Fibroblast of pulmonary artery (primary cell): ENCODE data around the gene ASTE1.

Experiments used
- DNase-seq: peaks from one replicate; pipeline ENCODE4 v3.0.0-alpha.2; 2010; ENCODE audit warnings: low read depth
- H3K4me3 ChIP-seq: replicated peaks from 2 replicates; pipeline ENCODE4 v1.5.1; 2011; ENCODE audit warnings: low read depth, mild to moderate bottlenecking, control low read depth, low read length, moderate library complexity
- TF ChIP-seq, protein P1 (sequence below): IDR thresholded peaks from 2 replicates; pipeline ENCODE4 v1.5.1; 2011; ENCODE audit warnings: mild to moderate bottlenecking, control low read depth, low read length, inconsistent platforms; ENCODE audit errors: missing control alignments

The ASTE1 gene

DNA sequence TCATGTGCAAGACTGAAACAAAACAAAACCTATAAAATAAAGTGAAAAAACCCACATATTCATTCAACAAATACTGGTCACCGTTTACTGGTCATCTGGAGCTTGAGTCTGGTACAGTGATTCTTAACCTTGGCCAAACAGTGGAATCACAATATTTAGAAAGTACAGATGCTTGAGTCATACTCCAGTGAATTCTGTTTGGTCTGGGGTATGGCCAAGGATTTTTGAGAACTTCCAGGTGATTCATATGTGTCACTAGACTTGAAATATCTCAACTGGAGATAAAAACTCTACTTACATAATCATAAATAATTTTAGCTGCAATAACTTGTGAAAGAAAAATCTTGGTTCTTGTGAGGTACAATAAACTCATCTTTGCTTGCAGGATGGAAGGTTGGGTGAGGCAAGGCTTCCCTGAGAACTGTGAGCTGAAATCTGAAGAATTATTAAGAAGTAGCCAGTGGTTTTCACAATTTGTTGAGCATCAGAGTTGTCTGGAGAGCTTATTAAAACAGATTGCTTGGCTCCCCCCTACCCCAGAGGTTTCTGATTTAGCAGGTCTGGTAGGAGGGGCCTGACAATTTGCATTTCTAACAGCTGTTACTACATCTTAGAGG is 9.7 kb upstream of the ASTE1 start:
- TF ChIP-seq, protein P1, sequence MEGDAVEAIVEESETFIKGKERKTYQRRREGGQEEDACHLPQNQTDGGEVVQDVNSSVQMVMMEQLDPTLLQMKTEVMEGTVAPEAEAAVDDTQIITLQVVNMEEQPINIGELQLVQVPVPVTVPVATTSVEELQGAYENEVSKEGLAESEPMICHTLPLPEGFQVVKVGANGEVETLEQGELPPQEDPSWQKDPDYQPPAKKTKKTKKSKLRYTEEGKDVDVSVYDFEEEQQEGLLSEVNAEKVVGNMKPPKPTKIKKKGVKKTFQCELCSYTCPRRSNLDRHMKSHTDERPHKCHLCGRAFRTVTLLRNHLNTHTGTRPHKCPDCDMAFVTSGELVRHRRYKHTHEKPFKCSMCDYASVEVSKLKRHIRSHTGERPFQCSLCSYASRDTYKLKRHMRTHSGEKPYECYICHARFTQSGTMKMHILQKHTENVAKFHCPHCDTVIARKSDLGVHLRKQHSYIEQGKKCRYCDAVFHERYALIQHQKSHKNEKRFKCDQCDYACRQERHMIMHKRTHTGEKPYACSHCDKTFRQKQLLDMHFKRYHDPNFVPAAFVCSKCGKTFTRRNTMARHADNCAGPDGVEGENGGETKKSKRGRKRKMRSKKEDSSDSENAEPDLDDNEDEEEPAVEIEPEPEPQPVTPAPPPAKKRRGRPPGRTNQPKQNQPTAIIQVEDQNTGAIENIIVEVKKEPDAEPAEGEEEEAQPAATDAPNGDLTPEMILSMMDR = no peak
- H3K4me3 ChIP-seq = no peak overlapping the region
- DNase-seq = peak; percentile 77

DNA sequence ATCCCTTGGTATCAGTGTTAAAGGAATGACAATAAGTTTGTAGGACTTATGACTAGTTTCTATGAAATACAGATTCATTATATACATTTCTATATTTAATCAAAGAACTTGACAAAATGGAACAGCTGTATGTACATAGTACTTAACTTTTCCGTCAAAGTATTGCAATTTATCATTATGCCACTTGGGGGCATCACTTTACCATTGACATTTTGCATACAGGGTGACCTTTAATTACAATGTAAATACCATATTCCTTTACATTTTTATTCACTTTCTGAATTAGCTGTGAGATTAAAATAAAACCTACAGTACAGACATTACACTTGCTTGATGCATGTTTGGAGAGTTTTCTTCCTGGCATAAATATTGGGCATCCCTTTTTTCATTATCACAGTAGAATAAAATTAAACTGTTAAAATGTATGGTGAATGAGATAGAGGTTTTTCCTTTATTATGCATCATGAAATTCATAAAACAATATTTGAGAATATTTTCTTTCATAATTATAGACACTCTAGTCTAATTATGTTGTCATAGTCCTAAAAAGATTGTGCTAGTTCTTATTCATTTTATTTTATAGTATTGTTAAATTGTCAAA is 7.0 kb upstream of the ASTE1 start:
- TF ChIP-seq, protein P1 = peak; percentile 67
- H3K4me3 ChIP-seq = no peak overlapping the region
- DNase-seq = peak; percentile 75

DNA sequence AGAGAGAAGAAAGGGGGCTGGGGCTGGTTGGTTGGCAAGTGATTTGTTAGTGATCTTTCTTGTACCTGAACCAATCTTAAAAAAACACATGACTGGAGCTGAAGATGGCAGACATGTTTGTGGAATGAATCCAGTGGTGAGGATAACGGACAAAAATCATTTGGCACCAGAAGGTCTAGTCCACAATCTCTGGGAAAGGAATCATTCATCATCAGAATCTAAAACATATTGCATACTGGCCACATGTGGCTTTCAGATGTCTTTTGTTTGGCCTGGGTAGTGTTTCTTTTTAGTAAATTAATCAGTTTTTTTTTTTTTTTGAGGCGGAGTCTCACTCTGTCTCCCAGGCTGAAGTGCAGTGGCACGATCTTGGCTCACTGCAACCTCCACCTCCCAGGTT is 5.0 kb upstream of the ASTE1 start:
- no peak overlapping the region for H3K4me3 ChIP-seq
- TF ChIP-seq, protein P1 = no peak
- no peak for DNase-seq

DNA sequence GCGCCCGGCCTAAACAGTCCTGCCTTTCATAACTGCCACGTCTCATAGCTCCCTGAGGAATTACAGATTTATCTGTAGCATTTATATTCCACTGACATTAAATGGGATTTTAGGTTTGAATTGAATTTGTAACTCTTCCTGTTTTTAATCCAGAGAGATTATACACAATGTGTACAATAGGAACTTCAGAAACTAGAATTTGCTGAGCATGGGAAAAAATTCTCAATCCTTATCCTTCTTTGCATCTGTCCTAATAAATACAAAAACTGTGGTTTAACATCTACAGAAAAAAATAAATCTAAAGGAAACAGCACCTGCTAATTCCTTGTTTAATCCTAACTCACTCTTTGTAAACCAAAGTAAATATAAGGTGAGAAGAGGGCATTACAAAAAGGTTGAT is 2.2 kb upstream of the ASTE1 start:
- TF ChIP-seq, protein P1 = no peak
- no peak for DNase-seq
- no peak overlapping the region for H3K4me3 ChIP-seq

DNA sequence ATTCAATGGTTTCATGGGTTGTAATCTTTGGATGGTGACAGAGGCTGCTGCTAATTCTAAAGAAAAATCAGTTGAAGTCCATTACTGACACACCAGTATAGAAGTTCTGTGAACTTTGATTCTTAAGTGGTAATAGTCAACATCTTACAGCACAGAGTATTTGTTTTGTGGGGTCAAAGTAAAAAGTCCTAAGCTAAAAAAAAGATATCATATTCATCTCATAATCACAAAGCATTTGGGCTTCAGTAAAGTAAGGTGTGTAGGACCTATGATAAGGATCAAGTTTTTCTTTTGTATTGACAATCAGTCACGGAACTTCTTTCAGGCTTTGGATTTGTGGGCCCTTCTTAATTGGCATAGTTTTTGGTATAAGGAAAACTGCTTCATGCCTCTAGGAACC is 1.1 kb downstream of the ASTE1 start:
- no peak for DNase-seq
- TF ChIP-seq, protein P1 = no peak
- peak overlapping the region; percentile 83 for H3K4me3 ChIP-seq

DNA sequence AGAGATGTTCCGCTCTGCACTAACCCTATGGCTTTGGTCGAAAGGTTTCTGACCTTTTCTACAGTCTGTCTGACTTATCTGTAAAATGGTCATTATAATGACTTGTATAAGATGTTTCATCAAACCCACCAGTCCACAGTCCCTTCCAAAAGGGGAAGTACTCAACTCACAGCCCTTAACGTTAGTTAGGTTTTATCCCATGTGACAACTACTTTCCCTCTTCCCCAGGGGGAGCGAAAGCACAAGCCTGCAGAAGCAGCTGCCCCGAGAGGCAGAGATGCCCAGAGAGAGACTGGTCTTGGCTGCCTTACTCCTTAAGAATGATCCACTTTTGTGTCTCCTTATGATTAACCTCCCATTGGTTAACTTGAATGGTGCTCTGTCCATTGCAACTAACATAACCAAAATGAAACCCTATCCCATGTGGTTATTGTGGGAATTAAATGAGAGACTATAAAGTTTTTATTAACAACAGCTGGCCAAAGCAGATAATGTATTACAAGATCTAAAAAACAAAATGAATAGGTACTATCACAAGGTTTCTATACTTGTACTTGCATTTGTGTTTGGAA is 6.4 kb downstream of the ASTE1 start:
- H3K4me3 ChIP-seq = no peak overlapping the region
- TF ChIP-seq, protein P1 = no peak
- no peak for DNase-seq
